HepG2 (cell line): Measurements from ENCODE around the gene SDHD. TPM values are rescaled to one million over a fixed set of nuclear protein-coding genes. Genes with fewer than 3 reads are reported as not detected.

Experiments
- BORCS8-MEF2B ChIP-seq: sonication (generic); formaldehyde crosslinking; IDR thresholded peaks from 2 replicates; pipeline ENCODE4 v1.8.0; 2022; ENCODE audit warnings: mild to moderate bottlenecking, missing genetic modification reagents
- BRCA1 ChIP-seq: sonication (generic); formaldehyde crosslinking; IDR thresholded peaks from 2 replicates; pipeline ENCODE4 v1.4.0; 2020; ENCODE audit warnings: missing genetic modification reagents
- CREB1 ChIP-seq, 2 experiments: fragments of 450-650 bp in 1 of 2; IDR thresholded peaks; 2 replicates each; pipeline ENCODE4 v1.6.1; 2016 to 2017; ENCODE audit warnings: control low read depth in 1 of 2, mild to moderate bottlenecking in 1 of 2, missing compliant biosample characterization in 1 of 2, missing genetic modification characterization in 1 of 2
- E2F2 ChIP-seq: sonication (generic); formaldehyde crosslinking; IDR thresholded peaks from 2 replicates; pipeline ENCODE4 v1.4.0; 2020; ENCODE audit warnings: missing genetic modification reagents, borderline replicate concordance
- HES4 ChIP-seq: sonication (generic); formaldehyde crosslinking; IDR thresholded peaks from 2 replicates; pipeline ENCODE4 v1.9.0; 2021; ENCODE audit warnings: mild to moderate bottlenecking, missing genetic modification reagents, borderline replicate concordance
- KLF16 ChIP-seq, 2 experiments: sonication (generic) in 1 of 2; formaldehyde crosslinking in 1 of 2; IDR thresholded peaks; 2 replicates each; pipeline versions ENCODE4 v1.6.1 to v1.8.0; 2016 to 2023; ENCODE audit warnings: missing genetic modification reagents in 2 of 2, missing compliant biosample characterization in 1 of 2
- MAFG ChIP-seq: sonication (generic); formaldehyde crosslinking; IDR thresholded peaks from 2 replicates; pipeline ENCODE4 v1.5.1; 2020; ENCODE audit warnings: mild to moderate bottlenecking, missing genetic modification reagents
- MTF1 ChIP-seq: sonication (generic); formaldehyde crosslinking; IDR thresholded peaks from 2 replicates; pipeline ENCODE4 v1.5.0; 2020; ENCODE audit warnings: missing genetic modification reagents
- PBX2 ChIP-seq: IDR thresholded peaks from 2 replicates; pipeline ENCODE4 v1.6.1; 2016; ENCODE audit warnings: control low read depth
- PRDM4 ChIP-seq: sonication (generic); formaldehyde crosslinking; IDR thresholded peaks from 2 replicates; pipeline ENCODE4 v1.9.0; 2021; ENCODE audit warnings: missing genetic modification reagents, borderline replicate concordance
- SMAD9 ChIP-seq: sonication (generic); formaldehyde crosslinking; IDR thresholded peaks from 2 replicates; pipeline ENCODE4 v1.5.1; 2020; ENCODE audit warnings: mild to moderate bottlenecking, missing genetic modification reagents
- SRSF1 ChIP-seq: fragments of 200-400 bp; formaldehyde crosslinking; optimal IDR thresholded peaks from 2 replicates; pipeline ENCODE3; 2017; ENCODE audit warnings: mild to moderate bottlenecking, low read depth, low read length, moderate library complexity
- STAG1 ChIP-seq: sonication (generic); formaldehyde crosslinking; IDR thresholded peaks from 2 replicates; pipeline ENCODE4 v1.4.0; 2020; ENCODE audit warnings: missing genetic modification reagents
- THAP7 ChIP-seq: sonication (generic); formaldehyde crosslinking; IDR thresholded peaks from 2 replicates; pipeline ENCODE4 v1.8.1; 2023; ENCODE audit warnings: mild to moderate bottlenecking, missing genetic modification reagents
- THYN1 ChIP-seq: sonication (generic); formaldehyde crosslinking; IDR thresholded peaks from 2 replicates; pipeline ENCODE4 v1.8.1; 2023; ENCODE audit warnings: low read depth, mild to moderate bottlenecking, moderate library complexity, missing genetic modification reagents, borderline replicate concordance
- TOE1 ChIP-seq: sonication (generic); formaldehyde crosslinking; IDR thresholded peaks from 2 replicates; pipeline ENCODE4 v1.4.0; 2020; ENCODE audit warnings: mild to moderate bottlenecking, missing genetic modification reagents
- WIZ ChIP-seq: sonication (generic); formaldehyde crosslinking; IDR thresholded peaks from 2 replicates; pipeline ENCODE4 v1.5.1; 2020; ENCODE audit warnings: mild to moderate bottlenecking, missing genetic modification reagents
- ZBTB7A ChIP-seq: sonication (generic); formaldehyde crosslinking; IDR thresholded peaks from 2 replicates; pipeline ENCODE4 v1.8.0; 2022; ENCODE audit warnings: mild to moderate bottlenecking, missing genetic modification reagents
- ZNF143 ChIP-seq: sonication (generic); formaldehyde crosslinking; IDR thresholded peaks from 2 replicates; pipeline ENCODE4 v1.4.0; 2020; ENCODE audit warnings: missing genetic modification reagents
- ZNF343 ChIP-seq: sonication (generic); formaldehyde crosslinking; IDR thresholded peaks from 2 replicates; pipeline ENCODE4 v1.4.0; 2020; ENCODE audit warnings: mild to moderate bottlenecking, missing genetic modification reagents
- ZSCAN5A ChIP-seq: sonication (generic); formaldehyde crosslinking; IDR thresholded peaks from 2 replicates; pipeline ENCODE4 v1.8.0; 2022; ENCODE audit warnings: mild to moderate bottlenecking, missing genetic modification reagents, borderline replicate concordance
- polyA plus RNA-seq, 8 experiments: library from polyadenylated mRNA; depleted of rRNA in 3 of 8; stranded (reverse) in 7 of 8; unstranded in 1 of 8; fragments of >200 nt; fragmentation: Illumina TruSeq in 4 of 8; extraction: Trizol in 4 of 8; gene quantifications; 2 replicates each; pipeline versions ENCODE4 v1.2.1 to v1.2.3, GENCODE V29; 2011 to 2016; ENCODE audit warnings: low read depth in 4 of 8, missing spikeins in 1 of 8, mixed read lengths in 1 of 8; ENCODE audit not compliant: insufficient read depth in 1 of 8
- total RNA-seq, 5 experiments: library from RNA; depleted of rRNA; stranded (reverse); fragments of >200 nt; fragmentation: Illumina TruSeq; extraction: Trizol; gene quantifications; 2 replicates each; pipeline ENCODE4 v1.2.3, GENCODE V29; 2016; ENCODE audit warnings: low read depth in 1 of 5

Gene SDHD
- total and polyA plus RNA-seq, 2 of the 13 experiments (the other 11 are each of a cell fraction or from before 2014, with no cell fraction given): 117 to 123 TPM

- no peak for TF ChIP-seq ZSCAN5A (CRISPR knock-in tag)
- TF ChIP-seq KLF16 (CRISPR knock-in tag; IDR thresholded peaks at IDR 0.05): no peak
- no peak for TF ChIP-seq SMAD9 (CRISPR knock-in tag)
- TF ChIP-seq SRSF1: no peak
- TF ChIP-seq BRCA1 (CRISPR knock-in tag): no peak
- TF ChIP-seq TOE1: no peak
- TF ChIP-seq MTF1 (CRISPR knock-in tag): no peak
- TF ChIP-seq ZNF343: no peak
- TF ChIP-seq HES4 (CRISPR knock-in tag): no peak
- no peak for TF ChIP-seq E2F2
- TF ChIP-seq ZBTB7A (CRISPR knock-in tag): no peak
- TF ChIP-seq PBX2 (CRISPR knock-in tag): peak; percentile 47
- peak; percentile 58 for TF ChIP-seq STAG1
- TF ChIP-seq CREB1 (IDR thresholded peaks at IDR 0.05): no peak
- TF ChIP-seq CREB1 (CRISPR knock-in tag; IDR thresholded peaks at IDR 0.05): no peak
- no peak for TF ChIP-seq BORCS8-MEF2B
- TF ChIP-seq WIZ (CRISPR knock-in tag): no peak
- TF ChIP-seq ZNF143 (CRISPR knock-in tag): peak; percentile 57
- TF ChIP-seq THAP7 (CRISPR knock-in tag): no peak
- TF ChIP-seq THYN1 (CRISPR knock-in tag): no peak
- no peak for TF ChIP-seq PRDM4
- no peak for TF ChIP-seq MAFG (CRISPR knock-in tag)
Observed at GRCh38 chr11:112113539-112114457, 27.1 kb downstream of the SDHD start (continued).
